Measurements from ENCODE around the gene SLC37A2.
A peak's percentile ranks its signal among the peaks of the same experiment; 100 is the strongest.
"Not testable (repeated sequence)": the region's sequence is repeated elsewhere in the genome, so short reads cannot be mapped to it uniquely, and the experiment has no call there.

The SLC37A2 gene

GRCh38 chr11:125062931-125063428 is at the start of gene SLC37A2:
Gene SLC37A2 (plus strand): TSS chr11:125063305. CDS start chr11:125063368, 63 bp downstream.
- peak in 34 of 58 donors; percentile 13 to 68 (median 39) for DNase-seq

- DNase-seq, result no peak
Measured at GRCh38 chr11:125016413-125016812, 46.7 kb upstream of the SLC37A2 start.

DNA sequence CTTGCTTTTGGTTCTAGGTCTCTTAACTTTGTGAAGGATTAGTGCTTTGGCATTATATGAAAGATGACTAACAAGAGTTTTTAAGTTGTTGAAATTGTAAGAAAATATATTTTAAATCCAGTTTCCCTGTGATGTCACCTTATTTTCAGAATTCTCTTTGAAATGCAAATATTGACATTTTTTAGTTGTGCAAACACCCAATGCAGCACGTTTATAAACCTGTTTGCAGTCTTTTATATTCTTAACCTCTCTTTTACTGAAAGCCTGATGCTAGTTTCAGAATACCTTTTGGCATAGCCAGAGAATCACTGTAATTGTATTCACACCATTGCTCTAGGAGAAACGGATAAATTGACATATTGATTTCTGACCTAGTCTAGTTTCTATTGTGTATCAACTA is 42.8 kb upstream of the SLC37A2 start:
- no peak for DNase-seq

- no peak for DNase-seq
Measured at GRCh38 chr11:125022551-125022950, 40.6 kb upstream of the SLC37A2 start.

GRCh38 chr11:125025968-125026367 is 37.1 kb upstream of the SLC37A2 start:
- DNase-seq, result no peak

- DNase-seq, result not testable (repeated sequence)
Measured at GRCh38 chr11:125029431-125029830, 33.7 kb upstream of the SLC37A2 start.

DNA sequence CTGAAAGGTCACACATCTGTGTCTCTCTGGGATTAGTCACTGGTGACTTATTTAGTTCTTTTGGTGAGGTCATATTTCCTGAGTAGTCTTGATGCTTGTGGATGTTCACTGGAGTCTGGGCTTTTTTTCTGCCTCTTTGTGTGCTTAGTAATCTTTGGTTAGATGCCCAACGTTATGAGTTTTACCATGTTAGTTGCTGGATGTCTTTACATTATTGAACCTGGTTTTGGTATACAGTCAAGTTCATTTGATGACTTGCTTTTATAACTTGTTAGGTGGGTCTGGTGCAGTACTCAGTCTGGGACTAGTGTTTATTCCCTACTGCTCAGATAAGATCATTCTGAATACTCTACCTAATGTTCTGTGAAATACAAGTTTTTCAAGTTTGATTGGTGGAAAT is 26.2 kb upstream of the SLC37A2 start:
- DNase-seq, result no peak

DNA sequence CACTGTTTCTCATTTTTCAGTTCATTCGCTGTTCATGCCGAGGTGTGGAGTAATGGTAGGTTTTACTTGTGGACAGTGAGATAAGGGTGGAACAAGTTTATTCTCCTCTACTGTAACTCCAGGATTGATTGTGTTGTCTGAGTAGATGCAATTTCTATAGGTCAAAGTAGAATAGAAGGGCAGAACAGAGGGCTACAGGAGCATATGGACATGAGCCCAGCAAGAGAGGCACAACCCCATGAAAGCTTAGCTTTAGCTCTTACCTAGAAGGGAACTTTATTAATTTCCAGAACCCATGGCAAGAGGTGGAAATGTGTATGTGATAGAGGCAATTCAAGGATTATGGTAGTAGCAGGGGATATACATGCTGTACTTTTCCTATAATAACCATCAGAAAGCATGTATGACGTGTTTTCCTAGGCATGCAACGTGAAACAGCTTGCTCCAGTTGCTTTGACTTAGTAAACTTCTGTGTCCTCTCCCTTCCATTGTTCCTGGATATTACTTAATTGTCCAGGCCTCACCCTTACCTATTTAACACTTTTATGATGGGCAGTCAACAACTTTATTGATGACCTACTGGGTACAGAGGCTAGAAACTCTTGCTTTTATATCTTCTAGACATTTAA is 13.8 kb upstream of the SLC37A2 start:
- no peak for DNase-seq

DNA sequence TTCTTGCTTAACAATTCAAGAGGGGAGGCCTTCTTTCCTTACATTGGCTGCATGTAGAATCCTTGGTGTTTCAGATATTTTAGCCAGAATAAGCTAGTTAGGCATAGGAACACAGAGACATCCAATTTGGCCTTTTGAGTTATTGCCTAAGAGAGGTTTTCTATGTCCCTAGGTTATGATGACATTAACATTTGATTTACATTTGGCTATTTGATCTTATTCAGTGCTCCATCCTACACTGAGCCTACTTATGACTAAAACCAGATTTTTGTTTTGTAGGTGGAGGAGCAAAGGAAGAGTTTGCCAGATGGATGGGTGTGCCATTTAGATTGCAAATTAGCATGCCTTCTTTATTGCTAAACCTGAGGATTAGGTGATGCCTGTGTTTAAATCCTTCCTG is 11.1 kb upstream of the SLC37A2 start:
- no peak for DNase-seq

DNA sequence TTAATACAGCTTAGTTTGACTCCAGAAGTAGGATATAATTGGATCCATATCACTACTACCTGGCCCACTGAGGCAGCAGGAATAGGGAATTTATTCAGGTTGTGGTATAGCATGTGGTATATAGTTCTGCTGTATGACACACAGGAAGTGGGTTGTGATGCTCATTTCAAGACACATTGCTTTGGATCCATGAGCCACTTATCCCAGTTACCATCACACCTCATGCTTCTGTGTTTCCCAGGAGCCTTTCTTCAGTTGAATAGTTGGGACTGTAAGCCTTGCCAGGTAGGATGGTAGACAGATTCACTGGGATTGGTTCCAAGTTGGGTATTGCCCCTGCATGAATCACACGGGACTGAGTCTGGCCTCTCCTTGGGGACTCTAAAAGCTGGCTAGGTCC is 9.9 kb upstream of the SLC37A2 start:
- no peak for DNase-seq

DNA sequence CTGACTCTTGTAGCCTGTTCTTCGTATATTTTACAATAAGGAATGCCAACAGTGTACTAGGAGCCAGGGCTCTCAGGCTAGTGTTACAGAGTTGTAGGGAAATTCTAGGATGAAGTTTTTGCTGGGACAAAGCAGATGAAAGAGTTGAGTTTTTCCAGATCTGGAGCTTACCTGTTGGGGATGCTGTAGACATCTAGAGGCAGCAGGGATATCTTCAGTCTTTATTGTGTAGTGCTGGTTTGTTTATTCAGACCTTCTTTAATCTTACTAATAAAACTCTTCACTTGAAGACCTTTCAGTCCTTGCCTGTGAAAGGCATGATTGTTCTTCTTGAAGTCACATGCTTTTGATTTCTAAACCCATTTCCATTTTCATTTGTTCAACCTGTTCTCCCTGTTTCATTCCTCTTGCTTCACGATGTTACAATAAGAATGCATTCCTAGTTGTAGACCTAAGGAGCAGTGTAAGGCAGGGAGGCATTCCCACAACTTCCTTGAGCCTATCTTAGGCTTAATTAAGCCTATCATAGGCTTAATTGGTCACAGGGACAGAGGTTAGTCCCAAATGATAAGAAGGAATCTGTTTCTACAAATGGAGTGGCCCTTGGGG is 7.9 kb upstream of the SLC37A2 start:
- no peak for DNase-seq

GRCh38 chr11:125056111-125056510 is 7.0 kb upstream of the SLC37A2 start:
- not testable (repeated sequence) for DNase-seq

DNA sequence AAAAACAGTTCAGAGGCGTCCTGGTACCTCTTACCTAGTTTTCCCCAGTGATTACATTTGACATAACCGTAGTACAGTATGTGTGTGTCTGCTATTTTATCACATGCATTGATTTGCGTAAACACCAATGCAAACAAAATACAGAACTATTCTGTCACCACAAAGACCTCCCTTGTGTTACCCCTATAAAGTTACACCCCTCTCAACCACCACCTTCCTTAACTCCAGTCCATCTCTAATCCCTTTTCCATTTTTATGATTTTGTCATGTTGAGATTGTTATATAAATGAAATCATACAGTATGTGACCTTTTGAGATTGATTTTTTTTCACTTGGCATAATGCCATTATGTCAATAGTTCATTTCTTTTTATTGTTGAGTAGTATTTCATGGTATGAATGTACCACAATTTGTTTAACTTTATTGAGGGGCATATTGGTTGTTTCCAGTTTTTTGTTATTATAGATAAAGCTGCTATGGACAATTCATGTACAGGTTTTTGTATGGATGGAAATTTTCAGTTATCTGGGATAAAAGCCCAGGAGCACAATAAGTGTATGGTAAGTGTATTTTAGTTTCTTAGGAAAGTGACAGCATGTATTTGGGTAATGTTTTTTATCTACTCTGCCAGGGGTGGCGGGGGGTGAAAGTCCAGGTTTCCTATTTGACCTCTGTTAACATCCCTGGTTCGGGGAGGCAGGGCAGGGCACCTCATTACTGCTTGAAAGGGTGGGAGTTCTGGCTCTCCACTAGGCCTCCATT is 6.0 kb upstream of the SLC37A2 start:
- no peak for DNase-seq

DNA sequence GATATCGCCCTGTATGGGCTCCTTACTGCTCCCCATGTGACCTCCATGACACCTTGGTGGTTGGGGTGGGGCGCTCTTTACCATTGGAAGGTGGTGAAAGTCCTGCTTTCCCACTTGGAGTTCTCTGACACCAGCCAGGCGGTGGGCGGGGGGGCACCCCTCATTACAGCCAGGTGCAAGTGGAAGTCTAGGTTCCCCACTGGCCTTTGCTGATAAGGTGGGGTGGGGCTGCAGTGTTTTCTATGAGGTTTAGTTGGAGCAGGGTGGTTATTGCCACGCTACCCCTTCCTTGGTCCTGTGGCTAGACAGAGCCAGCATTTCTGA is 5.5 kb upstream of the SLC37A2 start:
- no peak for DNase-seq

GRCh38 chr11:125061281-125061680 is 1.8 kb upstream of the SLC37A2 start:
- no peak for DNase-seq

GRCh38 chr11:125062218-125062930 is 731 bp upstream of the SLC37A2 start:
- no peak for DNase-seq

DNA sequence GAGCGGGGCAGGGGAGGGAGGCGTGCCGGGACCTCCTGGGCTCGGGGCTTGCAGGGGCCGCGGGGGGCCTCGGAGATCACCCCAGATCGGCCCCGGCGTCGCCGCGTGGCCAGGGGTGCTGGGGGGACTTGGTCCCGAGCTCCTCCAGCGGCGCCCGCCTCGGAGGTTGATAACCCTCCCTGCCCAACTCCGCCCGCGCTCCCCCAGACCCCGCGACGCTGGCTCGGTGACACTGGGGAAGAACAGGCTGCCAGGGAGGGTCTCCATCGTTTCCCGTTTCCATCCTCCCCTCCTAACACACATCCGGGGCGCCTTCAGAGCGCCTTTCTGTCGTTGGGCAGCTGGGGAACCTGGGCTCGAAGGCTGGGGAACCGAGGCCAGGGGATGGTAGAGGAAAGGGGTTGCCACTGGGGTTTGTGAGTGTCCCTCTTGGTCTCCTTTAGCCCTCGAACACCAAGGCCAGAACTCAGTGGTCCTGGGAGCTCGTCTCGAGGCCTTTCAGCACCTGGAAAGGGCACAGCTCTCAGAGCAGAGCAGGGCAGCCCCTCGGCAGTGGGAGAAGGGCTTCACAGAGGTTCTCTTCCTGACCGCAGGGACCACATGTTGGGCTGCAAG is 431 bp downstream of the SLC37A2 start:
- no peak for DNase-seq

DNA sequence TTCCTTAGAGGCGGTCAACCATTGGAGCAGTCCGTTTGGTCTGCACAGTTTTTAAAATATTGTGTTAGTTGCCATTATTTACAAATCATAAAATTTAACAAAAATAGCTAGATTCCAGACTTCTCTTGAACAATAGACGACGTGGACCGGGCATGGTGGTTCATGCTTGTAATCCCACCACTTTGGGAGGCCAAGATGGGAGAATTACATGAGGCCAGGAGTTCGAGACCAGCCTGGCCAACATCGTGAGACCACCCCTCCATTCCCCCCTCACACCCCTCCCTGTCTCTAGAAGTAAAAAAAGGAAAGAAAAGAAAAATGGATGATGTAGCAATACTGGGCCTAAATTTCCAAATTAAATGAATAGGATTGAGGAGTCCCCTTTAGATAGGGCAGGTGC is 965 bp downstream of the SLC37A2 start:
- DNase-seq, result no peak

- DNase-seq, result no peak
Measured at GRCh38 chr11:125068368-125068767, 5.3 kb downstream of the SLC37A2 start.

DNA sequence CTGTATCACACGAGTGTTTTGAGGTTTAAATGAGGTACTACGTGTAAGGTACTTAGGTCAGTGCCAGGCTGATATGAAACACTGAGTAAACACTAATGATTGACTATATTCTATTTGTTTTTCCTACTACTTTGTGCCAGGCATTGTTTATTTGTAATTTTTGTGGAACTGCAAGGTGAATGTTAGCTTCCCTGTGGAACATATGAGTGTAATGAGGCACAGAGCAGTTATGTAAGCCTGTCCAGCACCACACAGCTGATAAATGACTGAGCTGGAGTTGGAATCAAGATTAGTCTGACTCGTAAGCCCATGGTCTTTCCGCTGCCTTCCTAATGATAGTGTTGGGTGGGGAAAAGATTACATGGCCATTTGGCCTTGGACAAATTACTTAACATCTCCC is 5.9 kb downstream of the SLC37A2 start:
- no peak for DNase-seq

DNA sequence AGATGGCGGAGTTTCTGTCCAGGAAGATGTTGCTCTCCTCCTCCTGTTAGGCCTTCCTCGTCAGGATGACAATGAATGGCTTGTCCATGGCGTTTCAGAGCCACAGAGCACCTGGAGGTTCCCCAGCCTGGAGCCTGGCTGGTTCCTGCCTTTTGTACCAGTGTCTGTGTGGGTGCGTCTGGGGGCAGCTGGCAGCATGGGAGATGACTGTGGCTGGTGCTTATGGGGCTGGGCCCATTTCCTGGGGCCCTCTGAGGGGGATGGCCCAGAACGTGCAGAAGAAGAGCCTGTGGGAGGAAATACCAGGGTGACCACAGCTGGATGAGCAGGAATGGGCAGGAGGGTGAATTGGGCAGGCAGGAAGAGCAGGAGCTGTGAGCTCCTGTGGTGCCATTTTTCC is 6.7 kb downstream of the SLC37A2 start:
- DNase-seq, result no peak
